DOHH2 (cell line): Measurements from ENCODE around the gene HINT3.
"Not testable (repeated sequence)": the region's sequence is repeated elsewhere in the genome, so short reads cannot be mapped to it uniquely, and the experiment has no call there.

Source experiments
- H3F3A ChIP-seq: fragments of 200-600 bp; sonication (generic), shearing (Covaris generic); 2 replicates; pipeline ENCODE4 v1.6.0; 2016; ENCODE audit warnings: antibody characterized with exemption, mild to moderate bottlenecking; ENCODE audit not compliant: control insufficient read depth, insufficient read depth
- H3K27ac ChIP-seq: fragments of 200-600 bp; sonication (generic); 2 replicates; pipeline ENCODE4 v1.5.1; 2014; ENCODE audit warnings: low read depth, mild to moderate bottlenecking, low read length, moderate library complexity
- H3K27me3 ChIP-seq: fragments of 200-600 bp; sonication (generic); 2 replicates; pipeline ENCODE4 v1.6.1; 2014; ENCODE audit warnings: mild to moderate bottlenecking, low read length, mixed read lengths; ENCODE audit not compliant: control insufficient read depth
- H3K36me3 ChIP-seq: fragments of 200-600 bp; sonication (generic); 2 replicates; pipeline ENCODE4 v1.6.1; 2014; ENCODE audit warnings: mild to moderate bottlenecking, low read length, moderate library complexity, mixed read lengths; ENCODE audit not compliant: control insufficient read depth
- H3K4me1 ChIP-seq: fragments of 200-600 bp; sonication (generic); 2 replicates; pipeline ENCODE4 v1.6.1; 2014; ENCODE audit warnings: mild to moderate bottlenecking, low read length, mixed read lengths; ENCODE audit not compliant: control insufficient read depth
- H3K4me2 ChIP-seq: fragments of 200-600 bp; sonication (generic); 2 replicates; pipeline ENCODE4 v1.6.0; 2014; ENCODE audit warnings: mild to moderate bottlenecking, low read length, moderate library complexity
- H3K4me3 ChIP-seq: fragments of 200-600 bp; sonication (generic); 2 replicates; pipeline ENCODE4 v1.5.1; 2014; ENCODE audit warnings: mild to moderate bottlenecking, low read length, mixed read lengths
- H3K79me2 ChIP-seq: fragments of 200-600 bp; sonication (generic); 2 replicates; pipeline ENCODE4 v1.6.1; 2014; ENCODE audit warnings: mild to moderate bottlenecking, low read length, mixed read lengths; ENCODE audit not compliant: control insufficient read depth
- H3K9me2 ChIP-seq: fragments of 200-600 bp; sonication (generic); replicated peaks from 2 replicates; pipeline ENCODE4 v1.6.1; 2014; ENCODE audit warnings: mild to moderate bottlenecking, low read length, mixed read lengths; ENCODE audit not compliant: control insufficient read depth
- H3K9me3 ChIP-seq: fragments of 200-600 bp; sonication (generic); 2 replicates; pipeline ENCODE4 v1.6.1; 2014; ENCODE audit warnings: antibody characterized with exemption, low read length, mixed read lengths; ENCODE audit not compliant: control insufficient read depth, insufficient read depth
- H4K20me1 ChIP-seq: fragments of 200-600 bp; sonication (generic); 2 replicates; pipeline ENCODE4 v1.6.0; 2014; ENCODE audit warnings: low read depth, mild to moderate bottlenecking, antibody characterized with exemption, low read length, moderate library complexity; ENCODE audit not compliant: control insufficient read depth, insufficient read depth
- EZH2phosphoT487 ChIP-seq: fragments of 200-600 bp; sonication (generic); IDR thresholded peaks from 2 replicates; pipeline ENCODE4 v1.6.1; 2017; ENCODE audit warnings: borderline replicate concordance, mild to moderate bottlenecking, antibody characterized with exemption, low read length, moderate library complexity, mixed read lengths
- TF ChIP-seq, protein P1 (sequence below): fragments of 200-600 bp; sonication (generic); IDR thresholded peaks from one replicate; pipeline ENCODE4 v1.5.1; 2014; ENCODE audit warnings: antibody characterized with exemption, mild to moderate bottlenecking, low read depth, low read length; ENCODE audit not compliant: poor library complexity, severe bottlenecking

The HINT3 gene

GRCh38 chr6:125931733-125932450, 24.7 kb upstream of the HINT3 start:
- Histone ChIP-seq H3K9me2 (no peaks in the 10 kb centered on the region), H3K27me3 (no peaks in the 10 kb centered on the region), H4K20me1 (no peaks in the 10 kb centered on the region), H3K4me2 (no peak overlapping the region), H3K27ac (no peak overlapping the region), H3K36me3 (peaks cover 37% of the 10 kb centered on the region), H3F3A (peaks cover 14% of the 10 kb centered on the region), H3K79me2 (no peaks in the 10 kb centered on the region), H3K9me3 (no peaks in the 10 kb centered on the region), H3K4me1 (no peaks in the 10 kb centered on the region), H3K4me3 (no peak overlapping the region)
- TF ChIP-seq, protein P1, sequence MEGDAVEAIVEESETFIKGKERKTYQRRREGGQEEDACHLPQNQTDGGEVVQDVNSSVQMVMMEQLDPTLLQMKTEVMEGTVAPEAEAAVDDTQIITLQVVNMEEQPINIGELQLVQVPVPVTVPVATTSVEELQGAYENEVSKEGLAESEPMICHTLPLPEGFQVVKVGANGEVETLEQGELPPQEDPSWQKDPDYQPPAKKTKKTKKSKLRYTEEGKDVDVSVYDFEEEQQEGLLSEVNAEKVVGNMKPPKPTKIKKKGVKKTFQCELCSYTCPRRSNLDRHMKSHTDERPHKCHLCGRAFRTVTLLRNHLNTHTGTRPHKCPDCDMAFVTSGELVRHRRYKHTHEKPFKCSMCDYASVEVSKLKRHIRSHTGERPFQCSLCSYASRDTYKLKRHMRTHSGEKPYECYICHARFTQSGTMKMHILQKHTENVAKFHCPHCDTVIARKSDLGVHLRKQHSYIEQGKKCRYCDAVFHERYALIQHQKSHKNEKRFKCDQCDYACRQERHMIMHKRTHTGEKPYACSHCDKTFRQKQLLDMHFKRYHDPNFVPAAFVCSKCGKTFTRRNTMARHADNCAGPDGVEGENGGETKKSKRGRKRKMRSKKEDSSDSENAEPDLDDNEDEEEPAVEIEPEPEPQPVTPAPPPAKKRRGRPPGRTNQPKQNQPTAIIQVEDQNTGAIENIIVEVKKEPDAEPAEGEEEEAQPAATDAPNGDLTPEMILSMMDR, result no peak
- TF ChIP-seq EZH2phosphoT487, result no peak

DNA sequence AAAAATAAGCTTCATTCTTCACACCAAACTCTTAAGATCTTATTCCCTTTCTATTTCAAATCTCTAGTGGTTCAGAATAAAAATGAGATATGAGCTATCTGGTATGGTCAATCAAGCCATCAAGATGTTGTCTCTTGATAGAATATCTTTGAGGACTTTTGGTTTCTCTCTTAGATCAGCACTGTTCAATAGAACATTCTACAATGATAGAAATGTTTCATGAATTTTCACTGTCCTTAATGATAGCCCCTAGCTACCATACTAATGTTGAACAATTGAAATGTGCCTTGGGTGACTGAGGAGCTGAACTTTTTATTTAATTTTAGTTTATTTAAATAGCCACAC, 24.1 kb upstream of the HINT3 start:
- no peaks in the 10 kb centered on the region for H3K27me3 ChIP-seq
- no peak overlapping the region for H3K4me2 ChIP-seq
- H3K9me2 ChIP-seq, result no peaks in the 10 kb centered on the region
- no peak overlapping the region for H3K4me3 ChIP-seq
- H3K9me3 ChIP-seq, result no peaks in the 10 kb centered on the region
- no peaks in the 10 kb centered on the region for H4K20me1 ChIP-seq
- H3F3A ChIP-seq, result peaks cover 14% of the 10 kb centered on the region
- H3K4me1 ChIP-seq, result no peaks in the 10 kb centered on the region
- no peak overlapping the region for H3K27ac ChIP-seq
- H3K36me3 ChIP-seq, result peaks cover 33% of the 10 kb centered on the region
- TF ChIP-seq, protein P1, result no peak
- no peak for TF ChIP-seq EZH2phosphoT487
- no peaks in the 10 kb centered on the region for H3K79me2 ChIP-seq

DNA sequence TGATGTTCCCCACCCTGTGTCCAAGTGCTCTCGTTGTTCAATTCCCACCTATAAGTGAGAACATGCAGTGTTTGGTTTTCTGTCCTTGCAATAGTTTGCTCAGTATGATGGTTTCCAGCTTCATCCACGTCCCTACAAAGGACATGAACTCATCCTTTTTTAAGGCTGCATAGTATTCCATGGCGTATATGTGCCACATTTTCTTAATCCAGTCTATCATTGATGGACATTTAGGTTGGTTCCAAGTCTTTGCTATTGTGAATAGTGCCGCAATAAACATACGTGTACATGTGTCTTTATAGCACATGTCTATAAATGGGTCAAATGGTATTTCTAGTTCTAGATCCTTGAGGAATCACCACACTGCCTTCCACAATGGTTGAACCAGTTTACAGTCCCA, 21.1 kb upstream of the HINT3 start:
- H3K9me3 ChIP-seq, H3K36me3 ChIP-seq, H3K27me3 ChIP-seq, H3K79me2 ChIP-seq, H3K4me2 ChIP-seq, H4K20me1 ChIP-seq, H3K9me2 ChIP-seq, H3K4me1 ChIP-seq, H3K27ac ChIP-seq, H3K4me3 ChIP-seq: not testable (repeated sequence)
- peaks cover 11% of the 10 kb centered on the region for H3F3A ChIP-seq

- H4K20me1 ChIP-seq, result no peaks in the 10 kb centered on the region
- H3K4me1 ChIP-seq, result peaks cover 6% of the 10 kb centered on the region
- H3K4me2 ChIP-seq, result no peak overlapping the region
- no peaks in the 10 kb centered on the region for H3K27me3 ChIP-seq
- H3F3A ChIP-seq, result peaks cover 5% of the 10 kb centered on the region; the same call in 1 of the 2 replicates
- no peaks in the 10 kb centered on the region; the same call in 1 of the 2 replicates for H3K9me2 ChIP-seq
- H3K36me3 ChIP-seq, result no peaks in the 10 kb centered on the region
- no peak overlapping the region for H3K27ac ChIP-seq
- TF ChIP-seq, protein P1, result no peak
- no peak for TF ChIP-seq EZH2phosphoT487
- no peaks in the 10 kb centered on the region for H3K79me2 ChIP-seq
- H3K4me3 ChIP-seq, result no peak overlapping the region
- no peaks in the 10 kb centered on the region for H3K9me3 ChIP-seq
Measured at GRCh38 chr6:125939026-125939425, 17.5 kb upstream of the HINT3 start.
